Hindlimb muscle (tissue), 1 donor: ENCODE results near the gene AATK. TPM values are rescaled to one million over a fixed set of nuclear protein-coding genes. Genes with fewer than 3 reads are reported as not detected.
"Not testable (repeated sequence)": the region's sequence is repeated elsewhere in the genome, so short reads cannot be mapped to it uniquely, and the experiment has no call there.

Experiments
- DNase-seq: peaks from one replicate; pipeline ENCODE4 v3.0.0-alpha.2; 2013
- polyA plus RNA-seq: library from polyadenylated mRNA; unstranded; fragments of 120-200 nt; gene quantifications from one replicate; pipeline ENCODE4 v1.2.1, GENCODE V29; 2013; ENCODE audit not compliant: insufficient read length

AATK gene
- polyA plus RNA-seq, 1 donor = 11.3 TPM

DNA sequence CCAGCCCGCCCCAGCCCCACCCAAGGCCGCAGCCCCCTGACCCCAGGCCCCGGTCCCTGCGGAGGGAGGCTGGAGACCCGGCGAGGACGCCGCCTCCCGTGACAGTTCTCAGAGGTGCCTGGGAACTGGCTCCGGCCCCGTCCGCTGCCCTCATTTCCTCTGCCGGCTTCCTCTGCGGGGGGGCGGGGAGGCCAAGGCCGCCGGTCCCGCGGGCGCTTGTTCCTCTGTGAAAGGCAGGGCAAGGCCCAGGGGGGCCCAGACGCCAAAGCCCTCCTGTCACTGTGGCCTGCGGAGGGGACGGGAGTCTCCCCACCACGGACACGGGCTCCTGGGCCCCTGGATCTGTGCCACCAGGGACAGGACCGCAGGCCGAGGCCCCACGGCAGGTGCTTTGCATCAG, 5.7 kb downstream of the AATK start:
- DNase-seq = no peak

DNA sequence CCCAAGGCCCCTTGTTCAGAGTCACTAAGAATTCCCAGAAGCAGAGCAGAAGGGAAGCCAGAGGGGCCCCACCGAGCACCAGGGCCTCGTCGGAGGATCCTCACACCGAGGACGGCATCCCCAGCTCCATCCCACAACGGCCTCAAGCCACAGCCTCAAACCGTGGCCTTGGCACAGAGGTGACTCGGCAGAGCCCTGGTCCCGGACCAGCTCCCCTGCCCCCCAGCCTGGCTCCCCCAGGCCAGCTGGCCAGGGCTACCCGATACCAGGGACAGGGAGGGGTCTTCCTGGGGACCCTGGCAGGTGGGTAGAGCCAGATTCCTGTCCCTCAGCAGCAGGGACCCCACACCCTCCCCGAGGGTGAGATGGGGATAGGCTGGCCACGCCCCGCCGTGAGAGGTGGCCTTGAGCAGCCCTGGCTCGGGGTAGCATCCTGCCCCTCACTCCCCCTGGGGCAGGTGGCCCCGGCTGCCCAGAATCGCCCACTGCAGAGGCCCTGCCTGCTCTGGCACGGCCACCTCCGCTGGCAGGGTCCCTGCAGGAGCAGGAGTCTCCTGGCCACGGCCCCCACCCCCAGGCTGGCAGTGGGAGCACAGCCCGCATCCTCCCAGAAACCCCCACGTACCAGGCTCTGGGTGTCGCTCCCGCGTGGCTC, 6.3 kb downstream of the AATK start:
- no peak for DNase-seq

DNA sequence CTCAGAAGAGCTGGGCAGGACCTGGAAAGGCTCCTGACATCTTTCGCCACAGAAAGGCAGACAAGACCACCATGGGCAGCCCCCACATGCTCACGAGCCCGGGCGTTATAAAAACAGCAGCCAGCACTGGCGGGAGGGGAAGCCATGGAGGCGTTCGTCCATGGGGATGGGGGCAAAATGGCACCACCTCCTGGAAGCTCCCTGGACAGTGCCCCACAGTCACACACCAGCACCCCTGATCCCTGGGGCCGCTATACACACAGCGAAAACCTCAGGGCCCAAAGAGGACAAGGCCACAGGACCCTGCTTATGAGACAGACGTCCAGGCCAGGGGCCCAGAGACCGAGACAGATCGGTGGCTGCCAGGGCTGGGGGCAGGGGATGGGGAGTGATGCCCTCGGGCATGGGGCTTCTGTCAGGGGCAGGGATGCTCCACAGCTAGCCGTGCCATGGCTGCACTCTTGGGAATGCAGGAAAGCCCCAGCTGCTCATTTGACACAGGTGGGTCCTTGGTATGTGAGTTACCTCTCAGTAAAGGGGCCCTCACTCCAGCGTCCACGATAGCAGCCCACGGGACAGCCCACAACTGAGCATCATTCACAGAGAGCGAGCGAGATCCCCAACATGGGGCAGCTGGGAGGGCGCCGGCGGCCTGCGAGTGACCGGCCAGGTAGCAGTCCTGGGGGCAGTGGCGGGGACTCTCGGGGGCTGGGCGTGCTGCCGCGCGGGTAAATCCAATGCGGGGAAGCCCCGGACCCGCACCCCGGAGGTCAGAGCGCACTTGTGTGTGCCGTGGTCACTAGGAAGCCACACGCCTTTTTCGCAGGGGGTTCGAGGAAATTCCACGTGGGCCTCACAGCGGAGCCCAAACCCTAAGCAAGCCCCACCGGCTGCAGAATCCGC, 7.1 kb downstream of the AATK start:
- no peak for DNase-seq

DNA sequence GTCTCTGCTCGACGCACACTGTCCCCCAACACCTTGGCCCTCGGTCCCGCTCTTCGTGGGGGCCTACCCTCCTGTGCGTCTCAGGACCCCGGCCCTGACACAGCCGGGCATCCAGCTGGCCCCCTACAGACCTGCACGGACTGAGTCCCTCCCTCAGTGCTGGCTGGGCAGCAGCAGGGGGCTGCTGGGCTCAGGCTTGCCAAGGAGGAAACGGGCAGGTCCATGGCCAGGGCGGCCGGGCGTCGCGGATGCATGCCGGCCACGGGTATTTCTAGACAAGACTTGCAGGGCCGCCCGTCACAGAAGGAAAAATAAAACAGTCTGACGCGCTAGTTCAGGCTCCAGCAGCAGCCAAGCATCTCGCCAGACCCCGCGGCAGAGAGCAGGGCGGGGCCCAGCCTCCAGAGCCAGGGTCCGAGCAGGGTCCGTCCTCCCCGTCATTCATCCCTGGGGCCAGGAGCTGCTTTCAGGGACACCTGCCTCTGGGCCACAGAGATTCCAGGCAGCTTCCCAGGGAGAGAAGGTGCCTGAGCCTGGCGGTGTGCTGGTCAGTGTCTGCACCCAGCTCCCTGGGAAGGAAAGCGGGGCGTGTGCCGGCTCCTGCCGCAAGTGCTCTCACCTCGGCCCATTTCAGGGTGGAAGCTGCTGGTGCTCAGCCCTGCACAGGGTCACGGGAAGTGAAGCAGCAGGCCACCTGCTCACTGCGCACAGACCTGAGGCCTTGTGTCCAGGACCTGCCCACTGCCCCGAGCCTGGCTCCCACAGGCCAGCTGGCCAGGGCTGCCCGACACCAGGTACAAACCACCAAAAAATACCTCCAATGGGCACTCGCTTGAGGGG, 8.0 kb downstream of the AATK start:
- no peak for DNase-seq

DNA sequence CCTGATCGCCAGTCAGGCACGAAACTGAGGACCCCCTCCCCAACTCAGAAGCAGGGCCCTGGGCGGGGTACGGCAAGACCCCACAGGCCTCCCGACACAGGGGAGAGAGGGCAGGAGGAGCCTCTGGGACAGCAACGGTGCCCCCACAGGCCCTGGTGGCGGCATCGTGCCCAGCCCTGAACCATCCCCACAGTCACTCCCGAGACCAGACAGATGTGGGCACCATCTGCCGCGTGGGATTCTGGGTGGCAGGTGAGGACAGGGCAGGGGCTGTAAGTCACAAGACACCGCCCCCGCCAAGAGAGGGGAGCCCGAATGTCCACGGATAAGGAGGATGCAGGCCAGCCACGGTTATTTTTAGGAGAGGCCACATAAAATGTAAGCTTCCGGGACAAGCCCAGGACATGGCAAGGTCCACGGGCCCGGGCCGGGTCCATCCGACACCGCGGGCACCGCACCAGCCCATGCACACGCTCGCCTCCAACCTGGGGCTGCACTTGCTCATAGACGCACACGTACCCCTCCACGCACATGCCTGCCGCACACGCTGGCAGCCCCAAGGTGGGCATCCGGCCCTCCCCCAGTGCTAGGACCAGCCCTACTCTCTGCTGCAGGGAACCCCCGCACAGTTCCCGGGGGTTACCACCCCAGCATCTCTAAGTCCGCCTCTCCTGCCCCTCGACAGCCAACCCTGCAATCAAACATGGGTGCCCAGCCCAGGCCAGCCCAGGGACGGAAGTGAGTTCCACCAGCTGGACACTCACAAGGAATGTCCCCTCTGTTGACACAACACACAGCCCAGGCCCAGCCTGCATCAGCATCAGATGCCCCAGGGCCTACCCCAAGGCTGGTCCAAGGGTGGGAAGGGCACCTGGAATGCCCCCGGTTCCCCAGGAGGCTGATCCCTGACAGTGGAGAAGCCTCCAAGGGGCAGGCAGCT, 8.9 kb downstream of the AATK start:
- DNase-seq = no peak

DNA sequence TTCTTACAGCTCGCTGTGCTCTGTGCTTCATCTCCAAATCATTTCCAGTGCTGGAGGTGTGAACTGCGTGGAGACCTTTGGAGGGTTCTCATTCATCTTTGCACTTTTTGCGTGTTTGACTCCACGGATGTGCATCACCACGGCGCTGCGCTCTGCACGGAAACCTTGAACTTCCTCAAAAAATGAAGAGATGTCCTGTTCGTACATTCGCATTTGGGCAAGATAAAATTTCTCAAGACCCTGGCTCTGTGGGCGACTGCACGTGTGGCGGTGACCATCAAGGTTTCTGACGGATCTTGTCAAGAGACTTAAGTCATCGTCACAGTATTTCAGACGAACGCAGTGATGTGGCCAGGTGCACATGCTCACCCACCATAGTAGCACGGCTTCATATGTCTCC, 11.1 kb downstream of the AATK start:
- DNase-seq = no peak

DNA sequence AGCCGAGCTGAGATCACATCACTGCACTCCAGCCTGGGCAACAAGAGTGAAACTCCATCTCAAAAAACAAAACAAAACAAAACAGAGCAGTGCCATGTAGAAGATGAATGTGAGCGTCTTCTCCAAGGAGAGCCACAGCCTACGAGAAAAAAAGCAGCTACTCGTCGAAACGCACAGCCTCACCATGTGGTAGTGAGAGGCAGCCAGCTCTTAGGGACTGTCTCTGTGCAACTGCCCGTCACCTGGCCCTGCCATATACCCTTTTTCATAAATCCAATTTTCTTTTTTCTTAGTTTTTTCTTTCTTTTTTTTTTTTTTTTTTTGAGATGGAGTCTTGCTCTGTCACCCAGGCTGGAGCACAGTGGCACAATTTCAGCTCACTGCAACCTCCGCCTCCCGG, 12.0 kb downstream of the AATK start:
- not testable (repeated sequence) for DNase-seq

DNA sequence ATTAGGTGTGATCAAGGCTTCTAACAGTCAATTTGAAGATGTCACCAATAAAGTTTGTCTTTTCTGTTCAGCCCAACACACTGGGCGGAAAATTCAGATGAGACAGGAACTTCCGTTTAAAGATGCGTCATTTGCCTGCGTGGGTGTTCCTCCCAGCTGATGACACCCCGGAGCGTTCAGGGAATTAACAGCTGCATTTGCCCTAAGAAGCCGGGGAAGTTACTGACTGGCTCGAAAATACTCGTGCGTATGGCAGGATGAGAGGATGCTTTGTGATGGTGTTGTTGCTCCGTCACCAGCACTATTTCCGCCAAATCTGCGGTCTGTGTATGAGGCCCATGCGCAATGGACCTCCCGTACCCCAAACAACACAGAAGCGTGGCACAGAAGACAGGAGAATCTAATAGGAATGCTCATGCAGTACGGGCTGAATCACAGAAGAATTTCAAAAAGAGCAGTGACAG, 12.6 kb downstream of the AATK start:
- peak; percentile 76 for DNase-seq

DNA sequence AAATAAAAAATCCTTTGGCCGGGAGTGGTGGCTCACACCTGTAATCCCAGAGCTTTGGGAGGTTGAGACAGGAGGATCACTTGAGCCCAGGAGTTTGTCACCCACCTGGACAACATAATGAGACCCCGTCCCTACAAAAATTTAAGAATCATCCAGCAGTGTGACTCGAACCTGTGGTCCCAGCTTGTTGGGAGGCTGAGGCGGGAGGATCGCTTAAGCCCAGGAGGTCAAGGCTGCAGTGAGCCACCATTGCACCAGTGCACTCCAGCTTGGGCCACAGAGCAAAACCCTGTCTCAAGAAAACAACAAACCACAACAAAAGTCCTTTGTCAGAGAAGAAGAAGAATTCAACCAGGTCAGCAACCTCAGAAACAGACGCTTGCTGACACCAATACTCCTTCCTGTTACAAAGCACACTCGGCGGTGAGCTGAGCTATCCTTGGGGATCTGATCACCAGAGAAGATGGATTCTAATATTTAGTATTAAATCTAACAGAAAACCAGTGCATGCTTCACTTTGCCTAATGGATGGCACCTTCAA, 13.7 kb downstream of the AATK start:
- DNase-seq = no peak

DNA sequence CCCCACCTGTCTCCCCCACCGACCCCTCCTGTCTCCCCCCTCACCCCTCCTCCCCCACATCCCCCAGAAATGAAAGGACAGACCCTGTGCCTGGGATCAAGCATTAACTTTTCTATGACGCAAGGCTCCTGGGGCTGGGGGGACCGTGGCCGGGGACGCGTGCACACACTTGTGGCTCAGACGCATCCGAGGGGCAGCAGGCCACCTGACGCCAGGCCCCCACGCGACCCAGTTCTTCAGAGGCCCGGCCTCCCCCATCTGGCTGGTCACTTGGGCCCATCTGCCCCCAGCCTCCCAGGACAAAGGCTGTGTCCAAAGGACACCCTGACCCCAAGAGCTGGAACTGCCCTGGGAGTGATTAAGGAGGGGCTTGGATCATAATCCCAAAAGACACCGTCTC, 14.7 kb downstream of the AATK start:
- no peak for DNase-seq

DNA sequence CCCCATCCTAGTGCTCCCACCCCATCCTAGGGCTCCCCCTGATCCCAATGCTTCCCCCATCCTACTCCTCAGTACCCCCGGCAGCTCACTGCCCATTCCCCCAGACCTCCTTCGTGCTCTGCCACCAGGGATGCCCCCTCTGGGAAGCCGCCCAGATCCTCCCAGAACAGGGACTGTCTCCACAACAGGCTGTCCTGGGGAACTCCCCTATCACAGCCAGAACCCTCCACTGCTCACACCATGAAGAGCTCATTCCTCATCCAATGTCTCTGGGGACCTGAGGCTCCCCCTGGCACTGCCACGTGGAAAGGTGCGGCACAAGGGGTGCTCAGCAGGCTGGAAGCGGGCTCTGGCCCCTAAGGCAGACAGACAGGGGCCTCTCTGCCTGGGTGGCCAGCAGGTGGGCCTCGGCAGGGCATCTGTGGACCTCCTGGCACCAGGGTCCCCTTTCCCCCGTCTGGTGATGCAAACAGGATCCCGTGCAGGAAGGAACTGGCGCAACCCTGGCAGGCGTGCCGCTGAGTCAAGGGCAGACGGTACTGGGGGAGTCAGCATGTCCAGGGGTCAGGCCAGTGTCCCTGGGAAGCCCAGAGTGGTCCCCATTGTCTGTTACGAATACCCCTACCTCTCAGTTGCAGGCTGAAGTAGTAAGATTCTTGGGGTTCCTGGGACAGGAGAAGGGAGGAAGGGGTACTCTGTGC, 15.5 kb downstream of the AATK start:
- no peak for DNase-seq

DNA sequence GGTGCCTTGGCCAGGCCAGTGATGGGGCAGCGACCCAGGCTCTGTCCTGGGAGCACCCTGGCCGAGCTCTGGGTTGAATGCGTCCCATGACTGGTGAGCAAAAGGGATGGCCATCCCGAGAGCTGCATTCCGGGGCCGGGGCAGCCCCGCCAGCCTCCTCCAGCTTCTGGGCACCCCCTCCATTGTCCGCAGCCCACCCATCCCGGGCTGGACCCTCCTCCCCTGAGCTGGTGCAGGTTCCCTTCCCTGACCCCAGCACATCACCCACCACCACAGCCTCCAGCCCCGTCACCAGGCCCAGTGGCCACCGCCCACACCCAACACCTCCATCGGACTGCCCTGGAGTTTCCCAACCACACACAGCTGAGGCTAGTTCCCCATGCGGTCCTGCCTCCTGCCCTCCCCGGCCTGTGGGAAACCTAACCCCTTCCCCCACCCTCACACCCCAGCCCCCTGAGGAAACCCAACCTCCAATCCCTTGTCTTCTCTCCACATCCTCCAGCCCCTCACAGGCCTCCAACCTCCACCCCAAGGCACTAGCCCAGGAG, 17.0 kb downstream of the AATK start:
- no peak for DNase-seq

DNA sequence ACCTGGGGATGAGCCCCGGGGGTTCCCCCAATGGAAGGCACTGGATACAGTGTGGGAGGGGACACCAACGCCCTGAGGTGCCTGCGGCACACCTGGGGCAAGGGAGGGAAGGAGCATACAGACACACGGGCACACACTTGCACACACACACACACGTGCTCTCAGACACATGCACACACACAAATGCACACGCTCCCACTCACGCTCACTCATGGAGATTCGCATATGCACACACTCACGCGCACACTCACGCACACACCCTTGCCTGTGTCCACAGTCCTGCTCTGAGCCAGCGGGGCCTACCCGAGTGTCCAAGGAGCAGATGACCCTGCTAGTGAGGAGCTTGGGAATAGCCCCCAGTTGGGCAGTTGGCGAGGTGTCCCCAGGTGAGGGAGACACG, 17.4 kb downstream of the AATK start:
- DNase-seq = no peak

DNA sequence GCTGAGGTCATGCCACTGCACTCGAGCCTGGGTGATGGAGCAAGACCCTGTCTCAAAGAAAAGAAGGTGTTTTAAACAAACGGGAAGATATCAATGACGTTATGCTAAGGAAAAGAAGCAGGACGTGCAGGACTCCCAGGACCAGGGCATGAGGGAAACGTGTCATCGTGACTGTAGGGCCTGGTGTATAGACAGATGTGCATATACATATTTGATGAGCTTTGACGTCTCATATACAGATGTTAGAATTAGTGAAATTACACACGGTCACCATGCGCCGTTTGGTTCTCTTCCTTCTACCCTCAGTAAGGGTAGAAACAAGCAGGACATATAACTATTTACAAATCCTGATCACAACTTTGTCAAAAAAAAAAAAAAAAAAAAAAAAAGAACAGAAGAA, 18.3 kb downstream of the AATK start:
- no peak for DNase-seq

DNA sequence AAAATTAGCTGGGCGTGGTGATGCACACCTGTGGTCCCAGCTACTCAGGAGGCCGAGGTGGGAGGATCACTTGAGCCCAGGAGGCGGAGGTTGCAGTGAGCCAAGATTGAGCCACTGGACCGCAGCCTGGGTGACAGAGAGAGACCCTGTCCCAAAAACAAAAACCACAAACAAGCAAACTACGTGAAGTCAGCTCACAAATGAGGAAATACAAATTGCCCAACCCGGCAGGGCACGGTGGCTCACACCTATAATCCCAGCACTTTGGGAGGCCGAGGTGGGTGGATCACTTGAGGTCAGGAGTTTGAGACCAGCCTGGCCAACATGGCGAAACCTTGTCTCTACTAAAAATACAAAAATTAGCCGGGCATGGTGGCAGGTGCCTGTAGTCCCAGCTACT, 19.8 kb downstream of the AATK start:
- DNase-seq = not testable (repeated sequence)

DNA sequence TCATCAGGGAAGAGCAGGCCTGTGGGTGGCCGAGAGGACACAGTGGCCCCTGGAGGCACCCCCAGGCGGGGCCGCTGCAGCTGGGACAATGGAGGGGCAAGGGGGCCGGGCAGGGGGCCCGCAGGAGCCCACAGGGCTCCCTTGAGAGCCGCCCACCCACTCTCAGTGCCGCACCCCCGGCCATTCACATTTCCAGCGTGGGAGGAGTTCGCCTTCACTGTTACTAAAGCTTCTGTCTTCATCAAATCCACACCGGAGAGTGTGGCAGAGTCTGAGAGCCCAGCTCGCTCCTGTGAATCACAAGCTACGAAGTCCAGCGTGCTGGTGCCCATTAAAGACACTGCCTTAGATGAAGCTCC, 21.6 kb downstream of the AATK start:
- no peak for DNase-seq

DNA sequence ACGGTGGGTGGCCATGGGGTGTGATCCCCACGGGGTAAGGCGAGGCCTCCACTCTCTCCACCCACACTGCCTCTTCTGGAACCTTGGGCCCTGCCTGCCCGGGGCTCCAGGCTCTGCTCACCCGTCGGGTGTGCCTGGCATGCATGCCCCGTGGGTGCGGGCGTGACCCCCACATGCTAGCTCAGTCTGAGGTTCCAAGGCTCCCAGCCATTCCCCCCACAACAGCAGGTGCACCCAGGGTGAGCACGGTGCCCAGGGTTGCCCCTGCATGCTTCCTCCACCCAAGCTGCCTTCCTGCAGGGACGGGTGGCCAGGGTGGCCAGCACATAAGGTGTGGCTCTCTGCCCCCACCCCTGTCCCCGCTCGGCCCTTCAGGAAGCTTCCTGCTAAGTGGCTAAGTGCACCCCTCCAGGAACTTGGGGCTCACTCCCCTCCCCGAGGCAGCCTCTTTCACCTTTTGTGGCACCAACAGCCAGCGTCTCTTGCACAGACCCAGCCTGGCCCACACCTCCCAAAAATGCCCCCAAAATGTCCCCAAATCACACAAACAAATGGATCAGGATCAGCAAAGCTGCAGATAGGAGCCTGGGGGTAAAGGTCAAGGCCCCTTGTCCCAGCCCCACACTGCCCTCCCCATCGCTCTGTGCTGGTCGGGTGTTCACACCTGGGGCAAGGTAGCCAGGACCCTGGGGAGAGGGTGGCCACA, 22.2 kb downstream of the AATK start:
- no peak for DNase-seq

DNA sequence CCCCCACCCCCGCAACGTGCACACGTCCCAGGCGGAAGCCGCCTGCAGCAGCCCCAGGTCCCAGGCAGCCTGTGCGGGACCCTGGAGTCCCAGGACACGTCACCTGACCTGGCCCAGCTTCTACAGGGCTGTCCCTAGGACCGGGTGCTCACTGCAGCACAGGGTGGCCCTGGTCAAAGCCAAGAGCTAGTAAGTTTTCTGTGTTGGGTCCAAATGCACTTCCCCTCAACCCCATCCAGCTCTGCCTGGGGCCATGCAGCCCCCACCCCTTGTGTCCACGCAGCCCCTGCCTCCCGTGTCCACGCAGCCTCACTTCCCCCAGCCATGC, 22.9 kb downstream of the AATK start:
- no peak for DNase-seq

DNA sequence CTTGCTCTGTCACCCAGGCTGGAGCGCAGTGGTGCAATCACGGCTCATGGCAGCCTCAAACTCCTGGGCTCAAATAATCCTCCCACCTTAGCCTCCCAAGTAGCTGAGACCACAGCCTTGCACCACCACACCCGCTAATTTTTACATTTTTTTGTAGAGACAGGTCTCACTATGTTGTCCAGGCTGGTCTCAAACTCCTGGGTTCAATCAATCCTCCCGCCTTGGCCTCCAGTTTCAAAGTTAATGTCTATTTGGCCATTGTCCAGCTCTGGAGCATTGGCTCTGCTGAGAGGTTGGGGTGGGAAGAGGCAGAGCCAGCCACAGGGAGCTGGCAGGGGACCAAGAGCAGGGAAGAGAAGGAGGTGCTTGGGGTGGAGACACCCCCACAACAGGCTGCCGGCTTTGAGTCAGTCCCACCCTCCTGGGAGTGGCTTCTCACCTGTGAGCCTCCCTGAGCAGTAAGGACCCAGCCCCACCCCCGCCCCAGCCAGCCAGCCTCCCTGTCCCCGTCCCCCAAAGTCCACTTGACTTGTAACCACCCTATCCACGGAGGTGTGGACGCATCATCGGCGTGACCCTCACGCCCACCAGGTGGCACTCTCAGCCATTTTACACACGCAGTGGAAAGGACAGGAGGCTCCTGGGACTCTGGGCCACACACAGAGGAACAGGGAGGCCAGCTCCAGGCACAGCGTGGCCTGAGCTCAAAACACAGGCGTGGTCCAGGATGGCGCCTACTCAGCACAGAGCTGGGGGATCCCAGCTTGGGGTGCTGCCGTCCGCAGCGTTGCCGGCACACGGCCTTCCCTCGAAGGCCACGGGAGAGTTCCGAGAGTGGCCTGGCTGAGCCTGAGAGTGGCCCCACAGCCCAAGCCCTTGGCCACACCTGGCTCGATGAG, 23.5 kb downstream of the AATK start:
- DNase-seq = peak; percentile 86
